Mesothelial cell of epicardium (in vitro differentiated cells): ENCODE measurements around the gene SPINT1. TPM values are rescaled to one million over a fixed set of nuclear protein-coding genes. Genes with fewer than 3 reads are reported as not detected.

ENCODE experiments used
- DNase-seq, 2 experiments: peaks; one replicate each; pipeline ENCODE4 v3.0.0; 2021; ENCODE audit warnings: low spot score in 2 of 2; ENCODE audit not compliant: unreplicated experiment in 2 of 2
- H3K27ac Mint-ChIP-seq: 2 replicates; pipeline ENCODE4 v1.8.0; 2021; ENCODE audit warnings: mixed read lengths
- H3K27me3 Mint-ChIP-seq: 2 replicates; pipeline ENCODE4 v1.8.0; 2021; ENCODE audit warnings: low read depth, mixed read lengths
- H3K36me3 Mint-ChIP-seq: 2 replicates; pipeline ENCODE4 v1.8.0; 2021; ENCODE audit warnings: mixed read lengths
- H3K4me1 Mint-ChIP-seq: 2 replicates; pipeline ENCODE4 v1.8.0; 2021; ENCODE audit warnings: mixed read lengths
- H3K4me3 Mint-ChIP-seq: 2 replicates; pipeline ENCODE4 v1.8.0; 2021; ENCODE audit warnings: mild to moderate bottlenecking, moderate library complexity, mixed read lengths
- H3K9me3 Mint-ChIP-seq: 2 replicates; pipeline ENCODE4 v1.8.0; 2021; ENCODE audit warnings: mixed read lengths
- total RNA-seq: library from RNA; stranded (reverse); gene quantifications from 3 replicates; pipeline ENCODE4 v1.2.1, GENCODE V29; 2021
- TF ChIP-seq, protein P1 (sequence below): fragments of 200-600 bp; sonication (generic); IDR thresholded peaks from one replicate; pipeline ENCODE4 v1.5.0; 2021; ENCODE audit warnings: antibody characterized with exemption; ENCODE audit not compliant: unreplicated experiment

The SPINT1 gene
- total RNA-seq, 1 donor from 2014 or later: 147 TPM

- no peaks in the 10 kb centered on the region for H3K27me3 Mint-ChIP-seq
- no peak for DNase-seq
- TF ChIP-seq, protein P1, sequence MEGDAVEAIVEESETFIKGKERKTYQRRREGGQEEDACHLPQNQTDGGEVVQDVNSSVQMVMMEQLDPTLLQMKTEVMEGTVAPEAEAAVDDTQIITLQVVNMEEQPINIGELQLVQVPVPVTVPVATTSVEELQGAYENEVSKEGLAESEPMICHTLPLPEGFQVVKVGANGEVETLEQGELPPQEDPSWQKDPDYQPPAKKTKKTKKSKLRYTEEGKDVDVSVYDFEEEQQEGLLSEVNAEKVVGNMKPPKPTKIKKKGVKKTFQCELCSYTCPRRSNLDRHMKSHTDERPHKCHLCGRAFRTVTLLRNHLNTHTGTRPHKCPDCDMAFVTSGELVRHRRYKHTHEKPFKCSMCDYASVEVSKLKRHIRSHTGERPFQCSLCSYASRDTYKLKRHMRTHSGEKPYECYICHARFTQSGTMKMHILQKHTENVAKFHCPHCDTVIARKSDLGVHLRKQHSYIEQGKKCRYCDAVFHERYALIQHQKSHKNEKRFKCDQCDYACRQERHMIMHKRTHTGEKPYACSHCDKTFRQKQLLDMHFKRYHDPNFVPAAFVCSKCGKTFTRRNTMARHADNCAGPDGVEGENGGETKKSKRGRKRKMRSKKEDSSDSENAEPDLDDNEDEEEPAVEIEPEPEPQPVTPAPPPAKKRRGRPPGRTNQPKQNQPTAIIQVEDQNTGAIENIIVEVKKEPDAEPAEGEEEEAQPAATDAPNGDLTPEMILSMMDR: no peak
- H3K36me3 Mint-ChIP-seq: peaks cover 8% of the 10 kb centered on the region
- H3K9me3 Mint-ChIP-seq: no peaks in the 10 kb centered on the region
- no peak overlapping the region for H3K27ac Mint-ChIP-seq
- H3K4me3 Mint-ChIP-seq: no peak overlapping the region
- H3K4me1 Mint-ChIP-seq: peaks cover 22% of the 10 kb centered on the region
Observed at GRCh38 chr15:40803688-40804087, 40.2 kb upstream of the SPINT1 start.

DNA sequence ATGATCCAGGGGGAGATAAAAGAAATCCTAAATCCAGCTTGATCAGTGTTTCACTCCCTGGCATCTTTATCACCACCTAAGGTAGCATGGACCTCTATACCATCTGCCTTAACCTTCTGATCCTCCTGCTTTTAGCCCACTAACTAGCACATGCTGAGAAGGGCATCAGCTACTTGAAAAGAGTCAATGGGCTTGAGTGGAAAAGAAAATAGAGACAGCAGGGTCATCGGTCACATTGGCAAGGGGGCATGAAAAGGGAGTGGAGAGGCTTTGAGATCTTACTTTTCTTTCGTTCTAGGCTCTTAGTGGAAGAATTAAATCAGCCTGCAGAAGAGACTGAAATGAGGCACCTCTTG lies 37.2 kb upstream of the SPINT1 start:
- DNase-seq: no peak
- TF ChIP-seq, protein P1: no peak
- Mint-ChIP-seq H3K27ac (peak overlapping the region; percentile 98), H3K36me3 (peaks cover 7% of the 10 kb centered on the region), H3K27me3 (no peaks in the 10 kb centered on the region), H3K4me3 (peak overlapping the region; percentile 99), H3K9me3 (no peaks in the 10 kb centered on the region), H3K4me1 (peaks cover 17% of the 10 kb centered on the region)

GRCh38 chr15:40807028-40807887 lies 36.6 kb upstream of the SPINT1 start, which contains the start of the genes DNAJC17 and ZFYVE19:
TSS of gene DNAJC17 (minus strand) at chr15:40807473. CDS start at chr15:40807446, 27 bp downstream.
TSS of gene ZFYVE19 (plus strand) at chr15:40807089. CDS start at chr15:40807590, 501 bp downstream.
- H3K36me3 Mint-ChIP-seq: peaks cover 6% of the 10 kb centered on the region
- peak within 1 kb of the TSS; percentile 99 for H3K4me3 Mint-ChIP-seq
- peaks cover 17% of the 10 kb centered on the region for H3K4me1 Mint-ChIP-seq
- no peaks in the 10 kb centered on the region for H3K9me3 Mint-ChIP-seq
- peak within 1 kb of the TSS; percentile 98 for H3K27ac Mint-ChIP-seq
- no peaks in the 10 kb centered on the region for H3K27me3 Mint-ChIP-seq
- DNase-seq: peak; percentile 85 to 90
- TF ChIP-seq, protein P1: no peak

- peak overlapping the region; percentile 44 for H3K27ac Mint-ChIP-seq
- H3K27me3 Mint-ChIP-seq: no peaks in the 10 kb centered on the region
- peaks cover 17% of the 10 kb centered on the region for H3K4me1 Mint-ChIP-seq
- peak overlapping the region; percentile 99 for H3K4me3 Mint-ChIP-seq
- H3K36me3 Mint-ChIP-seq: peaks cover 6% of the 10 kb centered on the region
- TF ChIP-seq, protein P1: no peak
- no peaks in the 10 kb centered on the region for H3K9me3 Mint-ChIP-seq
- DNase-seq: no peak
Observed at GRCh38 chr15:40807888-40808461, 35.9 kb upstream of the SPINT1 start.

DNA sequence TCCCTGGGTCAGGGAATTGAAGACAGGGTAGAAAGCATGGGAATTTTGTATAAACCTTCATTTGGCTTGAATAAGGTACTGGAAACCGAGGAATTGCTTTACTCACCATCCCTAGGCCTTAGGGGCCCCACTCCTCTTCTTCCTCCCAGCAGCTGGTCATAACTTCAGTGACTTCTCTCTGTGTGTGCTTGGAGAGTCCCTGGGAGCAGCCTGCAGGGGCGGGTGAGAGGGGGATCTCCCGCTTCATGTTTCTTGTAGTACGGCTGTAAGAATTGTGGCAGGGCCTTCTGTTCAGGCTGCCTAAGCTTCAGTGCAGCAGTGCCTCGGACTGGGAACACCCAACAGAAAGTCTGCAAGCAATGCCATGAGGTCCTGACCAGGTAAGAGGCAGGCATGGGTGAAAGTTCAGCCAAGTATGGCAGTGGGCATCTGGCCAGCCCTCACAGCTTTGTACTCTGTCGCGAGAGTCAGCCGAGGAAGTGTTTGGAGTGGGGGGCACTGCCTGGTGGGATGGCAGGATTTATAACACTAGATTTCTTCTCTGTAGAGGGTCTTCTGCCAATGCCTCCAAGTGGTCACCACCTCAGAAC lies 34.9 kb upstream of the SPINT1 start:
- Mint-ChIP-seq H3K27ac (no peak overlapping the region), H3K4me3 (peak overlapping the region; percentile 99), H3K27me3 (no peaks in the 10 kb centered on the region), H3K9me3 (no peaks in the 10 kb centered on the region), H3K4me1 (peaks cover 17% of the 10 kb centered on the region), H3K36me3 (peaks cover 6% of the 10 kb centered on the region)
- TF ChIP-seq, protein P1: no peak
- no peak for DNase-seq
